Measurements from ENCODE around the gene EDNRA. TPM values are rescaled to one million over a fixed set of nuclear protein-coding genes. Genes with fewer than 3 reads are reported as not detected.

The EDNRA gene
- total RNA-seq, 1 experiment from 2014 or later: 2.9 TPM

- H3K4me3 ChIP-seq: no peak overlapping the region
- no peak for DNase-seq (ENCODE audit: low read depth in 1 of 2, low spot score in 2 of 2)
- H3K36me3 ChIP-seq: no peaks in the 10 kb centered on the region
- no peak overlapping the region for H3K27ac ChIP-seq
- no peaks in the 10 kb centered on the region for H3K27me3 ChIP-seq (replicated peaks)
- H3K9me3 ChIP-seq (replicated peaks): no peaks in the 10 kb centered on the region
- H3K4me1 ChIP-seq (replicated peaks): no peaks in the 10 kb centered on the region
These were observed 110.2 kb downstream of the EDNRA start for GRCh38 chr4:147591106-147591505.

DNA sequence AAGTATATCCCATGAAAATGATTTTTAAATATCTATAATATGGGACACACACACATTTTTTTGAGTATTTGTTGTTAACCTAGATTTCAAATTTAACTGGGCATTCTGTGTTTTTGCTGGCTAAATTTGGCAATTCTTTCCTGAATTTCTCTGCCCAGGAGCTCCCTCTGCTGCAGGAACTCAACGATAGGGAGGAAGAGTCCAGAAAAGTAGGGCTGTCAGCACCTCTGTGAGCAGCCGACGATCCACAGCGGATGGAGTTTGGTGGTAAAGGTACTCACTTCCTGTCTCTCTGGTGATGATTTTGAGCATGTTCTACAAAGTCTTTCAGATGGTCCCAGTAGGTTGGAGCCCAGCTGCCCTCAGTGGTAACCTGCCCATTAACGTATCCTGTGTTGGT lies 113.2 kb downstream of the EDNRA start:
- no peaks in the 10 kb centered on the region for H3K27me3 ChIP-seq (replicated peaks)
- H3K4me1 ChIP-seq (replicated peaks): peaks cover 10% of the 10 kb centered on the region
- DNase-seq (ENCODE audit: low read depth in 1 of 2, low spot score in 2 of 2): no peak
- no peaks in the 10 kb centered on the region for H3K36me3 ChIP-seq
- no peak overlapping the region for H3K4me3 ChIP-seq
- no peaks in the 10 kb centered on the region for H3K9me3 ChIP-seq (replicated peaks)
- no peak overlapping the region for H3K27ac ChIP-seq

Other genes with a start within 250 kb of the EDNRA start
- gene TMEM184C, start 136.3 kb downstream of the EDNRA start, total RNA-seq (2014; rRNA removed; shearing (Covaris generic)): 31.4 and 41.3 TPM in 2 replicates
- 7.4 and 7.8 TPM in 2 replicates for gene PRMT9, start 203.1 kb downstream of the EDNRA start, total RNA-seq (2014; rRNA removed; shearing (Covaris generic))